ENCODE measurements around the gene HSPBP1. TPM values are rescaled to one million over a fixed set of nuclear protein-coding genes. Genes with fewer than 3 reads are reported as not detected.

Gene HSPBP1
- total and polyA plus RNA-seq, 9 of the 15 experiments (the other 6 are each of a cell fraction or from before 2014, with no cell fraction given), result 0.83 to 81.3 (median 21.8) TPM

DNA sequence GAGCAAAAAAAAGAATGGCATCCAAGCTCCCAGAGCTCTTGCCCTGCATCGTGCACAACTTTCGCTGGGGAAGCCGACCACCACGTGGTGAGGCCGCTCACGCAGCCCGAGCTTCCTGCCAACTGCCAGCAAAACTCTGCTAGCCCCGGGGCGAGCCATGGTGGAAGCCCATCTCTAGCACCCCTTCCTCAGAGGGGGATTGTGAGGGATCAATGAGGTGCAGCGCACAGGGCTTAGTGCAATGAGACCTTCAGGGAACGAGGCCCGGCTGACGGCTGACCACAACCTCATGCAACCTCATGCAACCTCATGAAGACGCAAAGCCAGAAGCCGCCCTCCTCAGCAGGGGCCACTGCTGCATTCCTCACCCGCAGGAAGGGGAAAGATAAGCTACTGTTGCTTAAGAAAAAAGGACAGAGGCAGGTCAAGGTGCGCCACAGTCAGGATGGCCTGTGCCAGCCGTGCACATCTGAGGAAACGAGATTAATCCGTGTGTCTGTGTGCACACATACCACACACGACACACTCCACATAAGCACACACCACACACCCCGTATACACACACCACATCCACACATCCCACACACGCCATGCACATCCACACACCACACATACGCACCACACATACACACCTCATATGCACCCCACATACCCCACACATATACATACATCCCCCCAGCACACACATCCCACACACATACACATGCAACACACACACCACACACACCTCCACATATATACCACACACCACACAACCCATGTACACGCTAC lies 9.6 kb downstream of the HSPBP1 start (continued):
- TF ChIP-seq, protein P1, sequence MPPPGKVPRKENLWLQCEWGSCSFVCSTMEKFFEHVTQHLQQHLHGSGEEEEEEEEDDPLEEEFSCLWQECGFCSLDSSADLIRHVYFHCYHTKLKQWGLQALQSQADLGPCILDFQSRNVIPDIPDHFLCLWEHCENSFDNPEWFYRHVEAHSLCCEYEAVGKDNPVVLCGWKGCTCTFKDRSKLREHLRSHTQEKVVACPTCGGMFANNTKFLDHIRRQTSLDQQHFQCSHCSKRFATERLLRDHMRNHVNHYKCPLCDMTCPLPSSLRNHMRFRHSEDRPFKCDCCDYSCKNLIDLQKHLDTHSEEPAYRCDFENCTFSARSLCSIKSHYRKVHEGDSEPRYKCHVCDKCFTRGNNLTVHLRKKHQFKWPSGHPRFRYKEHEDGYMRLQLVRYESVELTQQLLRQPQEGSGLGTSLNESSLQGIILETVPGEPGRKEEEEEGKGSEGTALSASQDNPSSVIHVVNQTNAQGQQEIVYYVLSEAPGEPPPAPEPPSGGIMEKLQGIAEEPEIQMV (tag; conservative IDR thresholded peaks at IDR 0.05; ENCODE audit: low read depth), result no peak
- TF ChIP-seq, protein P2, sequence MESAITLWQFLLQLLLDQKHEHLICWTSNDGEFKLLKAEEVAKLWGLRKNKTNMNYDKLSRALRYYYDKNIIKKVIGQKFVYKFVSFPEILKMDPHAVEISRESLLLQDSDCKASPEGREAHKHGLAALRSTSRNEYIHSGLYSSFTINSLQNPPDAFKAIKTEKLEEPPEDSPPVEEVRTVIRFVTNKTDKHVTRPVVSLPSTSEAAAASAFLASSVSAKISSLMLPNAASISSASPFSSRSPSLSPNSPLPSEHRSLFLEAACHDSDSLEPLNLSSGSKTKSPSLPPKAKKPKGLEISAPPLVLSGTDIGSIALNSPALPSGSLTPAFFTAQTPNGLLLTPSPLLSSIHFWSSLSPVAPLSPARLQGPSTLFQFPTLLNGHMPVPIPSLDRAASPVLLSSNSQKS (CRISPR knock-in tag; IDR thresholded peaks at IDR 0.05), result no peak
- TF ChIP-seq PTTG1 (tag; IDR thresholded peaks at IDR 0.05; ENCODE audit: low read depth) (peak; percentile 60; the same call in 1 of the 2 replicates), EHMT2 (IDR thresholded peaks at IDR 0.05) (0 out of 2 replicates have a peak, but pooled peaks have one; percentile 16), HSF4 (CRISPR knock-in tag; IDR thresholded peaks at IDR 0.05; ENCODE audit: borderline replicate concordance) (peak; percentile 7; the same call in 1 of the 2 replicates), ZFP1 (CRISPR knock-in tag; IDR thresholded peaks at IDR 0.05) (no peak), NCOR1 (IDR thresholded peaks at IDR 0.05) (0 out of 2 replicates have a peak, but pooled peaks have one; percentile 22), NCOA1 (IDR thresholded peaks at IDR 0.05; ENCODE audit: low read depth) (0 out of 2 replicates have a peak, but pooled peaks have one; percentile 32), KDM5B (IDR thresholded peaks at IDR 0.05; ENCODE audit: insufficient replicate concordance, low read depth, low read length) (no peak), POLR2G (IDR thresholded peaks at IDR 0.05; ENCODE audit: low read depth, low read length) (peak; percentile 62), KLF13 (tag; IDR thresholded peaks at IDR 0.05; ENCODE audit: borderline replicate concordance, low read depth) (peak; percentile 30; the same call in 1 of the 2 replicates), RHOXF2B (CRISPR knock-in tag; conservative IDR thresholded peaks at IDR 0.05) (no peak), CEBPB (tag; IDR thresholded peaks at IDR 0.05) (peak; percentile 87), SMAD1 (IDR thresholded peaks at IDR 0.05; ENCODE audit: low read depth, low read length, partially characterized antibody) (peak; percentile 24), ZNF707 (CRISPR knock-in tag; conservative IDR thresholded peaks at IDR 0.05) (no peak), SIN3B (IDR thresholded peaks at IDR 0.05; ENCODE audit: low read depth) (no peak), ATF1 (CRISPR knock-in tag; IDR thresholded peaks at IDR 0.05) (no peak), ATF1 (tag; IDR thresholded peaks at IDR 0.05) (peak; percentile 37; the same call in 1 of the 2 replicates), CEBPG (CRISPR knock-in tag; IDR thresholded peaks at IDR 0.05) (peak; percentile 100), CEBPG (tag; conservative IDR thresholded peaks at IDR 0.05 in 1 of 2, IDR thresholded peaks at IDR 0.05 in 1 of 2) (peak; percentile 81 to 97), CTBP1 (IDR thresholded peaks at IDR 0.05; ENCODE audit: borderline replicate concordance) (peak; percentile 82), ZNF274 (IDR thresholded peaks at IDR 0.05; ENCODE audit: borderline replicate concordance, low read depth, low read length) (no peak)
- TF ChIP-seq, protein P3, sequence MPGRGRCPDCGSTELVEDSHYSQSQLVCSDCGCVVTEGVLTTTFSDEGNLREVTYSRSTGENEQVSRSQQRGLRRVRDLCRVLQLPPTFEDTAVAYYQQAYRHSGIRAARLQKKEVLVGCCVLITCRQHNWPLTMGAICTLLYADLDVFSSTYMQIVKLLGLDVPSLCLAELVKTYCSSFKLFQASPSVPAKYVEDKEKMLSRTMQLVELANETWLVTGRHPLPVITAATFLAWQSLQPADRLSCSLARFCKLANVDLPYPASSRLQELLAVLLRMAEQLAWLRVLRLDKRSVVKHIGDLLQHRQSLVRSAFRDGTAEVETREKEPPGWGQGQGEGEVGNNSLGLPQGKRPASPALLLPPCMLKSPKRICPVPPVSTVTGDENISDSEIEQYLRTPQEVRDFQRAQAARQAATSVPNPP (IDR thresholded peaks at IDR 0.05; ENCODE audit: borderline replicate concordance, insufficient read depth, insufficient read length), result no peak
- TF ChIP-seq, protein P4, sequence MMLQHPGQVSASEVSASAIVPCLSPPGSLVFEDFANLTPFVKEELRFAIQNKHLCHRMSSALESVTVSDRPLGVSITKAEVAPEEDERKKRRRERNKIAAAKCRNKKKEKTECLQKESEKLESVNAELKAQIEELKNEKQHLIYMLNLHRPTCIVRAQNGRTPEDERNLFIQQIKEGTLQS (IDR thresholded peaks at IDR 0.05), result peak; percentile 70; the same call in 1 of the 2 replicates
- TF ChIP-seq, protein P4 (CRISPR knock-in tag; conservative IDR thresholded peaks at IDR 0.05), result no peak
